ENCODE measurements around the gene TMEM151B.

TMEM151B gene

DNA sequence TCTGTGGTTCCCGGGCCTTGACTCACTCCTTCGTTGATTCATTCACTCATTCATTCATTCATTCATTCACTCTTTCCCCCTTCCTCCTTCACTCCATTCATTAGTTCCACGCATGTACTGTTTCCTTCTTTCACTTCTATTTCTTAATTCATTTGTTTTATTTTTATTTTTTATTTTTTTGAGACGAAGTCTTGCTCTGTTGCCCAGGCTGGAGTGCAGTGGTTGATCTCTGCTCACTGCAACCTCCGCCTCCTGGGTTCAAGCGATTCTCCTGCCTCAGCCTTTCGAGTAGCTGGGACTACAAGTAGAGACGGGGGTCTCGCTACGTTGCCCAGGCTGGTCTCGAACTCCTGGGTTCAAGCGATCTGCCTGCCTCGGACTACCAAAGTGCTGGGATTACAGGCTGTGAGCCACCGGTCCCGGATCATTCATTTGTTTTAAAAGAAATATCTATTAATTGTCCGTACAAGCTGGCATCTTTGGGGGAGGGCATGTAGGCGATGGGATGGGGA is 4.5 kb upstream of the TMEM151B start:
- DNase-seq, result no peak

DNA sequence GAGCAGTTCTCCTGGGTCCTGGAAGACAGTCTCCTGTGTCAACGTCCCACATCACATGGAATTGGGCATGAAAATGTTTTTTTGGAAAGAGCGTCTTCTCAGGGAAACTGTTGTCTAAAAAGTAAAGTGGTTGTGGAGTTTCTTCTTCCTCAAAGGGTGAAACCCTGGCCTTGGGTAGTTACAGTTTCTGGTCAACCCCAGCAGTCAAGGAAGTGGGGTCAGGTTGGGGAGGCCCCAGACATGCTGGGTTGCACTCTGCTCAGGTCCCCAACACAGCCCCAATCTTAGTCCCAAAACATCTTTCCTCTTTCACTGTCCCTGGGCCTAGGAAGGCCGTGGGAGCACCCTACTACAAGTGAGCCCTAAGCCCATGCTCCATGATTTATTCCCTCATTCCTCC is 3.9 kb upstream of the TMEM151B start:
- no peak for DNase-seq

- no peak for DNase-seq
Observed at GRCh38 chr6:44267252-44267651, 3.0 kb upstream of the TMEM151B start.

- DNase-seq, result peak; percentile 34
Observed at GRCh38 chr6:44268095-44268628, 2.1 kb upstream of the TMEM151B start.

GRCh38 chr6:44269178-44269920 is 901 bp upstream of the TMEM151B start:
- no peak for DNase-seq

DNA sequence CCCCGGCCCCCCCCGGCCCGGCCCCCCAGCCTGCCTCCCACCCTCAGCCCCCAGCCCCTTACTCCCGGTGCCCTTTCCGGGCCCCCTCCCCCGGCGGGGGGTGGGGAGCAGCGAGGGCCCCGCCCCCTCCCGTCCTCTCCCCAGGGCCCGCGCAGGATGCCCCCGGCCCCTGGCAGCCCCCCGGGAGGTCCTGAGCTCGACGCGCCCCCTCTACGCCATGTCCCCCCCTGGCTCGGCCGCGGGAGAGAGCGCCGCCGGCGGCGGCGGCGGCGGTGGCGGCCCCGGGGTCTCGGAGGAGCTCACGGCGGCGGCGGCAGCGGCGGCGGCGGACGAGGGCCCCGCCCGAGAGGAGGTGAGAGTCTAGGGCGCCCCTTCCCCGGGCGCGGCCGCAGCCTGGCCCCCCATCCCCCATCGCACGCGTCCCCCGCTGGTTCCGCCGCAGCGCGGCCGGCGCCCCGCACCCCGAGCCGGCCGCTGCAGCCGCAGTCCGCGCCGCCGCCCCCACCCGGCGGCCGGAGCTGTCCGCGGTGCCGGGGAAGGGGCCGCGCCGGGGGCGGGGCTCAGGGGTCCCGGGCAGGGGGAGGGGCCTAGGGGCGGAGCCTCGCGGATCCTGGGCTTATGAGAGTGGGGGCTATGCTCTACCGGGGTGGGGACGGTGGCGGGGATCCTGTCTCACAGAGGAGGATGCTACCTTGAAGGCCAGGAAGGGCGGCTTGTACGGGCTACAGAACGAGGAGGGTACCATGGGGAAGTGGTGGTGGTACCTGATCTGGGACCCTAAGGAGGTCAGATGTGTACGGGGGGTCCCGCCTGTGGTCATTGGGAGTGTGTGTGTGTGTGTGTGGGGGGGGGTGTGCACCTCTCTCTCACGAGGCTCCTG is 516 bp downstream of the TMEM151B start:
- DNase-seq, result no peak

GRCh38 chr6:44271406-44271723 is 1.1 kb downstream of the TMEM151B start:
- DNase-seq, result no peak

DNA sequence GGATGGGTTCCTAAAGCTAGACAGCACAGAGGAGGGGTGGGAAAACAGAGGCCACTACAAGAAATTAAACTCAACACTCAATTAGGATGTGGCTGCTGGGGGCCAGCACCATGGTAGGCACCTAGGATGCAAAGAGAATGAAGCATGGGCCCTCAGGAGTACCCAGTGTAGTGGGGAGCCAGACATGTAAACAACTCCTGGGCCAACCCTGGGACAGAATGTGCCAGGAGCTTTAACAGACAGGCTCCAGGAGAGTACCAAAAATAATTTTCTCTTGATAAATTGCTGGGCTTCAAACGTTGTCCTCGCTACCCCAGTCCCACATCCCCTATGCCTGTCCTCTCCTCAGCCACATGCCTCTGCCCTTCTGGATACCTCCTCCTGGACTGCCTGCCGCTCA is 1.7 kb downstream of the TMEM151B start:
- DNase-seq, result no peak

DNA sequence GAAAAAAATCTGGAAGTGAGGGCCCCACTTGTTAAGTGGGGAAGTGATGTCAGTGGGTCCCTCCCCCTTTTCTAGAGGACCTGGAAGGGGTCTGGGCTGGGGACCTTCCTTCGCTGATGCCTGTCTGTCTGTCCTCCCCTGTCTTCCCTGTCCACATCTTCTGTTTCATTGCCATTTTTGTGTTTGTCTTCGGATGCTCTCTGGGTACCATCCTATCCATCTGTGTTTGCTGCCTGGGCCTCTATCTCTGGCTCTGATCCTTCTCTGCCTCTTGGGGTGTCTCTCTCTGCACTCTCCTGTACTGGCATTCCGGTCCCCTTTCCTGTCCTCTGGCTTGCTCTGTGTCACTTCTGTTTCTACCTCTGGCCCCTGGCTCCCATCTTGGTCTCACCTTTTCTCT is 2.3 kb downstream of the TMEM151B start:
- no peak for DNase-seq

GRCh38 chr6:44272999-44273566 is 2.8 kb downstream of the TMEM151B start:
- DNase-seq, result no peak

GRCh38 chr6:44273617-44274016 is 3.4 kb downstream of the TMEM151B start:
- no peak for DNase-seq

- DNase-seq, result no peak
Observed at GRCh38 chr6:44275271-44275748, 5.1 kb downstream of the TMEM151B start.

GRCh38 chr6:44275749-44276648 is 5.7 kb downstream of the TMEM151B start:
- no peak for DNase-seq

- no peak for DNase-seq
Observed at GRCh38 chr6:44276667-44277640, 6.7 kb downstream of the TMEM151B start.

- no peak for DNase-seq
Observed at GRCh38 chr6:44277763-44278162, 7.5 kb downstream of the TMEM151B start.

DNA sequence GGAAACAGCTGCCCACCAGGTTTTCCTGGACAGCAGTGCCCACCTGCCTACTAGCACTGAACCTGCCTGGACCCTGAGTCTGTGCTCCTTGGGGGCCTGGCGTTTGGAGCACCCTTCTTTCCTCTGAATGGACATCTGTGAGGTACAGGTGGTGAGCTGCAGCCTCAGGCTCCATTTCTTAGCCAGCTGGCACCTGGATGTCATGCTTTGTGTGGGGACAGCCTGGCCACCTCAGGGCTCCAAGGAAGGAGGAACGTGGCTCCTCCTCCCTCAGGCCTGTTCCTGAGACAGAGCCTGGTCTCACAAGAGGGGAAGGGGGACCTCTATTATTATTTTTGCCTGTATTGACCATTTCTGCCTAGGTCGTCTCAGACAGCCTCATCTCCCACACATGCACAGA is 8.1 kb downstream of the TMEM151B start:
- DNase-seq, result no peak

DNA sequence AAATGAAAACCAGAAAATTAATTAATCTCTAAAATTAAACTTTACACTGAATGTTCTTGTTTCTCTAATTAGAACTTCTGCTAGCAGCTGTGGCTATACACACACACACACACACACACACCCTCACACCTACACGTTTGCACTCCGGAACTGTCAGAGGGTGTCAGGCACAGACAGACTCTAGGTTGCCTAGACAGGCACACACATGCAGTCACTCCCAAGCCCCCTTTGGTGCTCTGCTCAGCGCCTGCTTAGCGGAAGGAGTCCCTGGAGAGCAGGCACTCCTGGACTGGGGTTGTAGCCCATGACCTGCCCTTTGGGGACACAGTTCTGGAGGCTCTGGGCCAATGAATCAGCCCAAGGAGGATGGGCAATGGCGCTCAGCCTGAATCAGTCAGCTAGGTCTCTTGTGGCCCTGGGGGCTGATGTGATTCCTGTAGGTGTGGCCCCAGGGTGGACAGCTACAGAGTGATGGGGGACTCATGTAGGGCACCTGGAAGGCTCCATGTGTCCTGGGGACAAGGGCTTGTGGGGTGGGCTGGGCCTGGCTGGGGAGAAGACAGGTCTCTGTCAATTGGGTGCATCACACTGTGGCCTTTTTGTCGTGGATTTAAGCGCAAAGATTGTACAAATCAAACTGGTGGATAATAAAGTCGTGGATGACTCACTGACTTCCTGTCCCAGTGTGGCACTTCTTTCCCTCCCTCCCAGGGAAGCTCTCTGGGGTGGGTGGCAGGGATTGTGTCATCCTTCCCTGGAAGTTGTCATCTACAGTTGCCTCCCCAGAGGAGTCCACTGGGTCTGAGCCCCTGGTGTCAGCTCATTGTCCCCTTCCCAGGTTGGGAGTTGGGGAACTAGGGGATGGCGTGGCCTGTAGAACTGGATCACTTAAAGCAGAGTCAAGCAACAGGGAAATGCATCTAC is 8.8 kb downstream of the TMEM151B start:
- no peak for DNase-seq

GRCh38 chr6:44284121-44284520 is 13.9 kb downstream of the TMEM151B start:
- DNase-seq, result no peak

DNA sequence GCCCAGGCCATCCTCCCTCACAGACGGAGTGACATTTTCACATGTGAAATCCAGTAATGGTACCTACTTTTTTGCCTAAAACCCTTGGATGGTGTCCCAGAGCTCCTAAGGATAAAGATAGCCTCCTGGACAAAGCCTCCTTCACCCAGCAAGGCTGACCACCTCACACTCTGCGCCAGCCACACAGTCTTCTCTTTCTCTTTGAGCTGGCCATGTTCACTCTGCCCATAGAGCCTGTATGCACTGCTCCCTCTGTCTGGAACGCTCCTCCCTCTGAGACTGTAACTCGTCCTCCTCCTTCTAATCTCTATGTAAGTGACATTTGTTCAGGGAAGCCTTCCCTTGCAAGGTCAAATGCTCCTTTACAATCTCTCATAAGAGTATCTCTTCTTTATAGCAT is 14.6 kb downstream of the TMEM151B start:
- DNase-seq, result no peak
